Measurements from ENCODE around the gene UBC.

GRCh38 chr12:124862768-124863415 lies 51.6 kb downstream of the UBC start:
- TF ChIP-seq POLR2AphosphoS5 (IDR thresholded peaks at IDR 0.05; ENCODE audit: low read depth, low read length) (no peak), POLR2A (IDR thresholded peaks at IDR 0.05; ENCODE audit: low read depth, low read length) (no peak)
